Measurements from ENCODE around the gene SLAMF7. TPM values are rescaled to one million over a fixed set of nuclear protein-coding genes. Genes with fewer than 3 reads are reported as not detected.

The SLAMF7 gene
- total and polyA plus RNA-seq, 2 experiments from 2014 or later, result 0.11 TPM; not detected in 1

GRCh38 chr1:160731990-160732389 lies 7.1 kb upstream of the SLAMF7 start:
- H3K4me1 ChIP-seq (ENCODE audit: insufficient read depth), result no peaks in the 10 kb centered on the region
- H3K4me3 Mint-ChIP-seq, result no peak overlapping the region
- peaks cover 8% of the 10 kb centered on the region; the same call in 2 of the 3 replicates for H3K36me3 Mint-ChIP-seq (ENCODE audit: low read depth)

More at GRCh38 chr1:160731990-160732389, 7.1 kb upstream of the SLAMF7 start:
- Mint-ChIP-seq H3K27me3 (ENCODE audit: insufficient read depth, low read depth, poor library complexity) (no peaks in the 10 kb centered on the region), H3K9me3 (peaks cover 16% of the 10 kb centered on the region), H3K4me1 (no peaks in the 10 kb centered on the region), H3K27ac (no peak overlapping the region)
- Histone ChIP-seq H3K36me3 (ENCODE audit: insufficient read depth) (no peaks in the 10 kb centered on the region), H3K4me2 (no peak overlapping the region), H3K27ac (ENCODE audit: low read depth) (no peak overlapping the region), H4K20me1 (replicated peaks; ENCODE audit: insufficient read depth) (no peaks in the 10 kb centered on the region), H3F3A (replicated peaks; ENCODE audit: low read depth) (no peaks in the 10 kb centered on the region), H3K79me2 (replicated peaks; ENCODE audit: insufficient read depth) (no peaks in the 10 kb centered on the region), H3K4me3 (no peak overlapping the region), H3K9me2 (ENCODE audit: insufficient read depth) (peaks cover 3% of the 10 kb centered on the region; the same call in 1 of the 2 replicates), H2AFZ (no peak overlapping the region), H3K27me3 (ENCODE audit: insufficient read depth) (no peaks in the 10 kb centered on the region)
- TF ChIP-seq ZNF114 (CRISPR knock-in tag; IDR thresholded peaks at IDR 0.05) (no peak), JUNB (IDR thresholded peaks at IDR 0.05; ENCODE audit: unreplicated experiment) (no peak), EZH2 (IDR thresholded peaks at IDR 0.05; ENCODE audit: low read depth, unreplicated experiment) (no peak), ZNF331 (CRISPR knock-in tag; IDR thresholded peaks at IDR 0.05; ENCODE audit: low read depth) (no peak), NANOG (IDR thresholded peaks at IDR 0.05; ENCODE audit: borderline replicate concordance) (no peak), CREB1 (CRISPR knock-in tag; IDR thresholded peaks at IDR 0.05; ENCODE audit: low read depth) (no peak), ZNF462 (CRISPR knock-in tag; IDR thresholded peaks at IDR 0.05) (no peak), STAT1 (IDR thresholded peaks at IDR 0.05; ENCODE audit: unreplicated experiment) (no peak), CTCF (conservative IDR thresholded peaks at IDR 0.05; ENCODE audit: low read depth in 2 of 2) (no peak), REST (IDR thresholded peaks at IDR 0.05; ENCODE audit: unreplicated experiment) (no peak), ETS1 (IDR thresholded peaks at IDR 0.05) (no peak), POLR2AphosphoS5 (IDR thresholded peaks at IDR 0.05; ENCODE audit: low read depth) (no peak), EZH2phosphoT487 (IDR thresholded peaks at IDR 0.05; ENCODE audit: unreplicated experiment) (no peak)
- no peak for DNase-seq (ENCODE audit: low spot score)
- ATAC-seq, result no peak
